ENCODE measurements around the gene JAM3. TPM values are rescaled to one million over a fixed set of nuclear protein-coding genes. Genes with fewer than 3 reads are reported as not detected.
A peak's percentile ranks its signal among the peaks of the same experiment; 100 is the strongest.
"Not testable (repeated sequence)": the region's sequence is repeated elsewhere in the genome, so short reads cannot be mapped to it uniquely, and the experiment has no call there.

The JAM3 gene
- total RNA-seq, 1 donor from 2014 or later: 0.75 TPM

GRCh38 chr11:134097166-134097565, 28.3 kb downstream of the JAM3 start:
- ATAC-seq: no peak
- no peak for DNase-seq (ENCODE audit: low spot score)

DNA sequence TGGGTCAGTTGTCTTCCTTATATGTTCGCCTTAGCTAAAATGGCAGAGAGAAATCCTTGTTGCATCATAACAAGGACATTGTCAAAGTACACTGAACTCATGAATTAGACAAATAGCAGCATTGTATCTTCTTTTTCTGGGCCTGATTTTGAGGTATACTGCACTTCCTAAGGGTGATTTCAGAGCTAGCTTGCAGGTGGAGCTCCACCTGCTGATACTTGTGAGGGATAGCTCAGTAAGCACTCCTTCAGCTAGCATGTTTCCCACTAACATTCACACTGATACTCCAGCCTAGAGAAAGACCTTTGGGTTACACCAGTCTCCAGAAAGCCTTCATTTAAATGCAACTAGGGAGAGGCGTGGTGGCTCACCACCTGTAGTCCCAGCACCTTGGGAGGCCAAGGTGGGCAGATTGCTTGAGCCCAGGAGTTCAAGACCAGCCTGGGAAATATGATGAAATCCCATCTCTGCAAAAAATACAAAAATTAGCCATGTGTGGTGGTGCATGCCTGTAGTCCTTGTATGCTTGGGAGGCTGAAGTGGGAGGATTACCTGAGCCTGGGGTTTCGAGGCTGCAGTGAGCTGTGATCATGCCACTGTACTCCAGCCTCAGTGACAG, 29.8 kb downstream of the JAM3 start:
- ATAC-seq (peak; percentile 68), DNase-seq (ENCODE audit: low spot score) (no peak)

- no peak for DNase-seq (ENCODE audit: low spot score)
- ATAC-seq: no peak
These were observed 31.3 kb downstream of the JAM3 start for GRCh38 chr11:134100171-134100570.

DNA sequence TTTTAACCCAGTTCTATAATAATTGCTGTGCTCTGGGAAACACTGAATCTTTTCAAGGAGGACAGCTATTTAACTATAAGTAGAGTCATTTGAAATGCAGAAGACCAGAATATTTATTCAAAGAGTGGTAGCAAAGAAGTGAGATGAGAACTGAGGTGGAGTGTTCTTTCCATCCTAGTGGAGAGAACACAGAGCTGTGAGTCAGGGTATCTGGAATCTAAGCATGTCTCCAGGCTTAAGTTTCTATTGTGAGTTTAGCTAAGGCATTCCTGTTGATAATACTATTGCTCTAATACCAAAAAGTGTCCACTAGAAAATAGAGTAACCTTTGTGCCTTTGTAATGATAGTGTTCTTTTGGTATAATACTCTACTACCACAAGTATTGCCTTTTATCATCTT, 32.4 kb downstream of the JAM3 start:
- DNase-seq (ENCODE audit: low spot score) (no peak), ATAC-seq (no peak)

GRCh38 chr11:134110252-134110815, 41.5 kb downstream of the JAM3 start:
- ATAC-seq (no peak), DNase-seq (ENCODE audit: low spot score) (no peak)

DNA sequence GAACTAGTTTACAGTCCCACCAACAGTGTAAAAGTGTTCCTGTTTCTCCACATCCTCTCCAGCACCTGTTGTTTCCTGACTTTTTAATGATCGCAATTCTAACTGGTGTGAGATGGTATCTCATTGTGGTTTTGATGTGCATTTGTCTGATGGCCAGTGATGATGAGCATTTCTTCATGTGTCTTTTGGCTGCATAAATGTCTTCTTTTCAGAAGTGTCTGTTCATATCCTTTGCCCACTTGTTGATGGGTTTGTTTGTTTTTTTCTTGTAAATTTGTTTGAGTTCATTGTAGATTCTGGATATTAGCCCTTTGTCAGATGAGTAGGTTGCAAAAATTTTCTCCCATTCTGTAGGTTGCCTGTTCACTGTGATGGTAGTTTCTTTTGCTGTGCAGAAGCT, 44.9 kb downstream of the JAM3 start:
- not testable (repeated sequence) for ATAC-seq

GRCh38 chr11:134116210-134116609, 47.3 kb downstream of the JAM3 start:
- DNase-seq (ENCODE audit: low spot score): no peak
- ATAC-seq: no peak

More for the DNA sequence above, 44.9 kb downstream of the JAM3 start:
- not testable (repeated sequence) for DNase-seq (ENCODE audit: low spot score)

DNA sequence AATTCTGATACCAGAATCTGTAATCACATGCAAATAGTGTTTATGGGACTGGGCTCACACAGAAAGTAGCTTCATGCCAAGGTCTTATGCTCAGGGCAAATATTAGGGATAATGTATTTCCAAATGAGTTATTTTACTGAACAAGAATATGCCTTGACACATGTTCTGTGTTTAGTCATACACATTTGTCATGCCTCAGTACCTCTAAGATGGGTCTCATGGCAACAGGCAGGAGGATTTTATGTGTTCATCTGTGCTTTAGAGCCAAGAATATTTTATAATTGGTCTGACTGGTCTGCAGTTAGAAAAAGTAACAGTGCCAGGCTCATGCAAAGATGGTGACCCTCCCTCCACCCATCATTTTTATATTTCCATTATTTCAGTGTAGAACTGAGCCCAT, 49.1 kb downstream of the JAM3 start:
- ATAC-seq (no peak), DNase-seq (ENCODE audit: low spot score) (no peak)

DNA sequence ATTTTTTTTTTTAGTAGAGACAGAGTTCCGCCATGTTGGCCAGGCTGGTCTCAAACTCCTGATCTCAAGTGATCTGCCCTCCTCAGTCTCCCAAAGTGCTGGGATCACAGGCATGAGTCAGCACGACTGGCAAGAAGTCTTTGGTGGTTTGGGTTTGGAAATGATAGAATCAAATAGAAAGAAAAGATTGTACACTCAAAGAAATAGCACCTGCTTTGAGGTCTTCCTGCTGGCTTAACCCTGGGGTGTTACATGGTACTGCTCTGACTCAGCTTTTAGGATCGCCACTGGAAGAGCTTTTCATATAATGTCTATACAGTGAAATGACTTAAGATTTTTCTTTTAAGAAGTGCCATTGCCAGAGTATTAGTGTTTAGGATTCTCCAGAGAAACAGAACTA, 50.2 kb downstream of the JAM3 start:
- DNase-seq (ENCODE audit: low spot score) (no peak), ATAC-seq (no peak)

- ATAC-seq (peak; percentile 17), DNase-seq (ENCODE audit: low spot score) (no peak)
These were observed 51.4 kb downstream of the JAM3 start for GRCh38 chr11:134120143-134120850.

DNA sequence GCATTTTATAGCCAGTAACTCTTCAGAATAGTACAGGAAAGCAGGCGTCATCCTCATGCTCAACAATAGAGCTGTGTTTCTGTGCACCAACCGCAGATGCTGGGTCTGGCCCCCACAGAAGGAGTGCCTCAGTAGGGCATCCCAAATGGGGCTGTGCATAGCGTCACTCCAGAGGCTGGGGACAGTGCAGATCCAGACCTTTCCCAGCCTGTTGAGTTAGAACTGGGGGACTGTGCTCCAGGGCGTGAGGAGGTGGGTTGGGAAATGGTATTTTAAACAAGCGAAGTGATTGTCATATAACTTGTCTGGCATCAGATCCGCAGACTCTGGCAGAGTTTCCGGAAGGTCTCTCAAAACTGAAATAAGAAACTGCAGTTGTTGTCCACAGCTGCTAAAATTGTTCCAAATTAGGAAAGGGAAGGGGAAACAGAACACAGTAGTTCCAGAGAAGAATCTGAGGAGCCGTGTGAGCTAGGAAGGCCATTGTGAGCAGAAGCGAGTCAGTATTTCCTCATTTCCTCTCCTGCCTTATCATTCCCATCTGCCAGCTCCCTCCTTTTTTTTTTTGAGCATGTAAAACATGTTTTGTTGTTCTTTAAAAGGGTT, 52.2 kb downstream of the JAM3 start:
- ATAC-seq (no peak), DNase-seq (ENCODE audit: low spot score) (no peak)

GRCh38 chr11:134124660-134125451, 56.0 kb downstream of the JAM3 start:
- ATAC-seq (peak; percentile 71), DNase-seq (ENCODE audit: low spot score) (no peak)

DNA sequence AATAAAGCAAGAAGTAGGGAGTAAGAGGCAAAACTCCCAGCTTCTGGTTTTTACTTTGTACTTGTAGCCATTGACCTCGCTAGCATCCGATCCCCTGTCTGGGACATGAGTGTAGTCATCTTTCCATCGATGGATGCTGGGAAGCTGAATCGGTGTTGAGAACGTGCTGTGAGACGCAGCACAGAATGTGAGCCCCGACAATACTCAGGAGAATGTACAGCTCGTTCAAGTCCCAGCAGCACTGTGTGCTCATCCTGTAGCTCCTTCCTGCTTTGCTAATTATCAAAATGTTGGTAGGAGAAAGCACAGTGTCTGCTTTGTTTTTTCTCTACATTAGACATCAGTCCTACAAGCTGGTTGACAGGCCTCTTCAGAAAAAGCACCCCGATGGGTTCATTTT, 56.6 kb downstream of the JAM3 start:
- DNase-seq (ENCODE audit: low spot score): no peak
- ATAC-seq: no peak

- ATAC-seq (no peak), DNase-seq (ENCODE audit: low spot score) (no peak)
These were observed 57.4 kb downstream of the JAM3 start for GRCh38 chr11:134126217-134126822.

- ATAC-seq (no peak), DNase-seq (ENCODE audit: low spot score) (no peak)
These were observed 62.9 kb downstream of the JAM3 start for GRCh38 chr11:134131628-134132244.

GRCh38 chr11:134132808-134133207, 63.9 kb downstream of the JAM3 start:
- no peak for ATAC-seq
- no peak for DNase-seq (ENCODE audit: low spot score)

DNA sequence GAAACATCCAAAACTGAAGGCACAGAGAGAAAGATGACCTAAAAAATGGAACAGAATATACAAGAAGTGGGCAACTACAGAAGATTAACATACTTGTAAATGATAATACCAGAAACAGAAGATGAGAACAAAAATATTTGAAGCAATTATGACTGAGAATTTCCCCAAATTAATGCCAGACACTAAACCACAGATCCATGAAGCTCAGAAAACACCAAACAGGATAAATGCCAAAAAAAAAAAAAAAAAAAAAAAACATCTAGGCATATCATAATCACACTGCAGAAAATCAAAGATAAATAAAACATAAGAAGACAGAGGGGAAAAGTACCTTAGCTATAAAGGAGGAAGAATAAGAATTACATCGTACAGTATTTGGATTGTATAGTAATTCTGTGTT, 65.3 kb downstream of the JAM3 start:
- no peak for DNase-seq (ENCODE audit: low spot score)
- ATAC-seq: no peak

- ATAC-seq (no peak), DNase-seq (ENCODE audit: low spot score) (no peak)
These were observed 69.5 kb downstream of the JAM3 start for GRCh38 chr11:134138376-134138775.

DNA sequence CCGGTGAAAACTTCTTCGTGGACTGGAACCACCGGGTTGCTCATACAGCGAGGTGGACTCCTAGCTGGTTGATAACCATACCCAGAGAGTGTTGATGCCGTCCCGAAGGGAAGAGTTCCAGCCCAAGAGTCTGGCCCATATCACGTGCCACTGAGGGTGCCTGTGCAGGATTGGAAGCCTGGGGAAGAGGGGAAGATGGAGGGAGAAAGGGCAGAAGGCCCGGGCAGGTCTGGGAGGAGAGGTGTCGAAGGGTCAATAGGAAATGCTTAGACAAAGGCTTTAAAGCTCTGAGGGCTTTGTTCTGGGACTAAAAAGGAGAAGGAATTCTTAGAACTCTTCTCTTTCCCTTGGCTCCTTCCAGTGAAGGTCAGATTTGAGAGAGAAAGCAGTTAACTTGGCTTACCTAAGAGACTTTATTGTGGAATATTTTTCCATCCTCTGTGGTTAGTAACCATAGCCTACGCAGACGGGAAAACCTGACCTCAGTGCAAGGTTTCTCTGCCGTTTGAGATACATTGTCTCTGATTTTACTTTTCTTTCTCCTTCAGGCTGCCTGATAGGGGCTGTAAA, 70.5 kb downstream of the JAM3 start:
- no peak for DNase-seq (ENCODE audit: low spot score)

DNA sequence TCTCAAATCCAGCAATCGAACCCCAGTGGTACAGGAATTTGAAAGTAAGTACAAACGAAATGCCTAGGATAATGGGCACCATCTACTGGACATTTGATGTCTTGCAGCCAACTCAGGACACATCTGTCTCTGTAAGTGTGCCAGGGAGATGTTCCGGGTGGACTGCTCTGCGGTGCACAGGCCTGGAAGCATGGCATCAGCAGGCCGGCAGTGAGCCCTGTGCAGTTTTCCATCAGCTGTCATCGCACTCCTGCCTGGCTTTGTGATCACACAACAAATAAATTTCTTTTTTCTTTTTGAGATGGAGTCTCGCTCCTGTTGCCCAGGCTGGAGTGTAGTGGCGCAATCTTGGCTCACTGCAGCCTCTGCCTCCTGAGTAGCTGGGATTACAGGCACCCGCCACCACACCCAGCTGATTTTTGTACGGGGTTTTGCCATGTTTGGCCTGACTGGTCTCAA, 71.0 kb downstream of the JAM3 start:
- DNase-seq (ENCODE audit: low spot score): no peak
- ATAC-seq: peak; percentile 93

More for the DNA sequence above, 70.5 kb downstream of the JAM3 start:
- no peak for ATAC-seq

Data from left lobe of liver (tissue), 2 donors.